Measurements from ENCODE around the gene PCDH1. TPM values are rescaled to one million over a fixed set of nuclear protein-coding genes. Genes with fewer than 3 reads are reported as not detected.

PCDH1 gene
- total and polyA plus RNA-seq, 2 of the 13 experiments (the other 11 are each of a cell fraction or from before 2014, with no cell fraction given) = 0.11 to 0.83 TPM

DNA sequence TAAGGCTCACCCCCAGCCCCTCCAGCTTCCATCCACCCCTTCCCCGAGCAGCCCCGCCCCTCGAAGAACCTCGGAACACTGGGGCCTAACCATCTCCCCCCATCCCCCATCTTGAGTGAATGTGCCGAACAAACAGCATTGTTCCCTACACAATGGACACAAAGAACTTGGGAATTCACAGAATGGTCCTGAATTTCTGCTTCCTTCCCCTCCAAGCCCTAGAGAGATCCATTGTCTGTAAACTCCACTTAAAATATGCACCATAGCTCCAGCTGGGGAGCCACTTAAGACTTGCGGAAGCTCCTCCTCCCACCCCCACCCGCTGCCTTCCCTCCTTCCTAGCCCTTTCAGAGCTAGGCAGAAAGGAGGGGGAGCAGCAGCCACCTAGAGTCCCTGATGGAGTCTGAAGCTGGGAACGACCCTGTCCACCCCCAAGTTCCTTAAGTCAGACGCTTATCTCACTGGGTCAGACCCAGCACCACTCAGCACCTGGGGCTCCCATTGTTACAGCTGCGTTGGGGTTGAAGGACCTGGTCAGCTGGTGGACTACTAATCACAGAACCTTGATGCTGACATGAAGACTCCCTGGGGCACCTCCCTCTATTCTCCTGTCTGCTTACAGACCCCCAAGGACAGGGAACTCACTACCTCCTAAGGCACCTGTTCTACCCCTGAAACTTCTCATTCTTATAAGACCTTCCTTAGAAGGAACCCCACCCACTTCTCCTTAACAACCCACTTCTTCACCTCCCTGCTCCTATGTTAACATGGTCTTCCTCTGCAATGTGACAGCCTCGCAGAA lies 61.4 kb downstream of the PCDH1 start (continued):
- no peak for TF ChIP-seq SRSF1 (optimal IDR thresholded peaks at IDR 0.05; ENCODE audit: low read depth, low read length)
- TF ChIP-seq, protein P1, sequence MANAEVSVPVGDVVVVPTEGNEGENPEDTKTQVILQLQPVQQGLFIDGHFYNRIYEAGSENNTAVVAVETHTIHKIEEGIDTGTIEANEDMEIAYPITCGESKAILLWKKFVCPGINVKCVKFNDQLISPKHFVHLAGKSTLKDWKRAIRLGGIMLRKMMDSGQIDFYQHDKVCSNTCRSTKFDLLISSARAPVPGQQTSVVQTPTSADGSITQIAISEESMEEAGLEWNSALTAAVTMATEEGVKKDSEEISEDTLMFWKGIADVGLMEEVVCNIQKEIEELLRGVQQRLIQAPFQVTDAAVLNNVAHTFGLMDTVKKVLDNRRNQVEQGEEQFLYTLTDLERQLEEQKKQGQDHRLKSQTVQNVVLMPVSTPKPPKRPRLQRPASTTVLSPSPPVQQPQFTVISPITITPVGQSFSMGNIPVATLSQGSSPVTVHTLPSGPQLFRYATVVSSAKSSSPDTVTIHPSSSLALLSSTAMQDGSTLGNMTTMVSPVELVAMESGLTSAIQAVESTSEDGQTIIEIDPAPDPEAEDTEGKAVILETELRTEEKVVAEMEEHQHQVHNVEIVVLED (CRISPR knock-in tag; IDR thresholded peaks at IDR 0.05; ENCODE audit: borderline replicate concordance) = no peak
- no peak for TF ChIP-seq ZNF713 (CRISPR knock-in tag; IDR thresholded peaks at IDR 0.05)
- TF ChIP-seq ZNF557 (CRISPR knock-in tag; IDR thresholded peaks at IDR 0.05) = no peak
- TF ChIP-seq, protein P2, sequence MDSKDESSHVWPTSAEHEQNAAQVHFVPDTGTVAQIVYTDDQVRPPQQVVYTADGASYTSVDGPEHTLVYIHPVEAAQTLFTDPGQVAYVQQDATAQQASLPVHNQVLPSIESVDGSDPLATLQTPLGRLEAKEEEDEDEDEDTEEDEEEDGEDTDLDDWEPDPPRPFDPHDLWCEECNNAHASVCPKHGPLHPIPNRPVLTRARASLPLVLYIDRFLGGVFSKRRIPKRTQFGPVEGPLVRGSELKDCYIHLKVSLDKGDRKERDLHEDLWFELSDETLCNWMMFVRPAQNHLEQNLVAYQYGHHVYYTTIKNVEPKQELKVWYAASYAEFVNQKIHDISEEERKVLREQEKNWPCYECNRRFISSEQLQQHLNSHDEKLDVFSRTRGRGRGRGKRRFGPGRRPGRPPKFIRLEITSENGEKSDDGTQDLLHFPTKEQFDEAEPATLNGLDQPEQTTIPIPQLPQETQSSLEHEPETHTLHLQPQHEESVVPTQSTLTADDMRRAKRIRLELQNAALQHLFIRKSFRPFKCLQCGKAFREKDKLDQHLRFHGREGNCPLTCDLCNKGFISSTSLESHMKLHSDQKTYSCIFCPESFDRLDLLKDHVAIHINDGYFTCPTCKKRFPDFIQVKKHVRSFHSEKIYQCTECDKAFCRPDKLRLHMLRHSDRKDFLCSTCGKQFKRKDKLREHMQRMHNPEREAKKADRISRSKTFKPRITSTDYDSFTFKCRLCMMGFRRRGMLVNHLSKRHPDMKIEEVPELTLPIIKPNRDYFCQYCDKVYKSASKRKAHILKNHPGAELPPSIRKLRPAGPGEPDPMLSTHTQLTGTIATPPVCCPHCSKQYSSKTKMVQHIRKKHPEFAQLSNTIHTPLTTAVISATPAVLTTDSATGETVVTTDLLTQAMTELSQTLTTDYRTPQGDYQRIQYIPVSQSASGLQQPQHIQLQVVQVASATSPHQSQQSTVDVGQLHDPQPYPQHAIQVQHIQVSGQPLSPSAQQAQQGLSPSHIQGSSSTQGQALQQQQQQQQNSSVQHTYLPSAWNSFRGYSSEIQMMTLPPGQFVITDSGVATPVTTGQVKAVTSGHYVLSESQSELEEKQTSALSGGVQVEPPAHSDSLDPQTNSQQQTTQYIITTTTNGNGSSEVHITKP (CRISPR knock-in tag; IDR thresholded peaks at IDR 0.05; ENCODE audit: low read depth) = no peak

GRCh38 chr5:141815796-141816180 lies 62.4 kb downstream of the PCDH1 start:
- ATAC-seq (no peak), DNase-seq (ENCODE audit: low spot score) (no peak), FAIRE-seq (no peak)
- BruUV-seq (replicated peaks) = no TSS peak
- ChIA-PET CTCF (ENCODE audit: low intra/inter-chr PET ratio, low total read pairs) (no interaction called here), POLR2A (no interaction called here)
- Histone ChIP-seq H4K20me1 (ENCODE audit: insufficient read depth, low read length) (no peaks in the 10 kb centered on the region), H3K4me3 (replicated peaks in 1 of 3; ENCODE audit: insufficient read depth in 1 of 3, low read depth in 2 of 3, low read length in 3 of 3) (no peak overlapping the region), H3K4me1 (ENCODE audit: insufficient read depth, low read length) (no peaks in the 10 kb centered on the region), H3K79me2 (ENCODE audit: insufficient read depth, low read length) (no peaks in the 10 kb centered on the region), H3K27me3 (ENCODE audit: control insufficient read depth in 1 of 2, insufficient read depth in 2 of 2, low read length in 2 of 2) (peaks cover 0 to 13% of the 10 kb centered on the region in 2 experiments; a peak in 1 of 5 replicates), H3K36me3 (replicated peaks in 1 of 2; ENCODE audit: control insufficient read depth in 1 of 2, insufficient read depth in 2 of 2, low read length in 2 of 2) (no peaks in the 10 kb centered on the region), H3K27ac (ENCODE audit: extremely low read length, insufficient read depth, low read length) (no peak overlapping the region), H3K9ac (ENCODE audit: insufficient read depth, low read depth, low read length) (no peak overlapping the region), H3K9me3 (ENCODE audit: low read length) (no peaks in the 10 kb centered on the region), H2AFZ (ENCODE audit: low read length) (no peak overlapping the region), H3K4me2 (ENCODE audit: low read depth, low read length) (no peak overlapping the region)
- TF ChIP-seq SKIL (CRISPR knock-in tag; IDR thresholded peaks at IDR 0.05; ENCODE audit: borderline replicate concordance) (no peak), RBM22 (optimal IDR thresholded peaks at IDR 0.05; ENCODE audit: low read length) (no peak), NCOA5 (CRISPR knock-in tag; IDR thresholded peaks at IDR 0.05) (no peak), NR1H2 (CRISPR knock-in tag; IDR thresholded peaks at IDR 0.05; ENCODE audit: borderline replicate concordance, low read depth) (no peak)
- 5% methylated on average over 3 of the region's 3 CpGs for WGBS (ENCODE audit: low lambda C conversion rate)
- intact Hi-C loops (cut with micrococcal nuclease; ENCODE audit: unreplicated experiment) (no loop called here), in situ Hi-C loops (cut with HindIII; ENCODE audit: extremely low pct_ligation_motif_present, low pct_unique_long_range_greater_than_20kb) (loop anchor here (10.0 kb wide), 1 partner anchor 111 kb away; no protein-coding TSS in a partner anchor)
